ENCODE data around the gene HSDL1. TPM values are rescaled to one million over a fixed set of nuclear protein-coding genes. Genes with fewer than 3 reads are reported as not detected.
A peak's percentile ranks its signal among the peaks of the same experiment; 100 is the strongest.

HSDL1 gene
- total RNA-seq, 1 donor from 2014 or later: 81.7 TPM

- peaks cover 1% of the 10 kb centered on the region for H3K4me1 Mint-ChIP-seq (ENCODE audit: low read depth, unreplicated experiment)
- H3K27ac Mint-ChIP-seq (ENCODE audit: unreplicated experiment): no peak overlapping the region
- H3K36me3 Mint-ChIP-seq (ENCODE audit: unreplicated experiment): no peaks in the 10 kb centered on the region
- TF ChIP-seq CTCF (IDR thresholded peaks at IDR 0.05; ENCODE audit: partially characterized antibody, unreplicated experiment): no peak
- no peak for DNase-seq
- H3K4me3 Mint-ChIP-seq (ENCODE audit: unreplicated experiment): no peak overlapping the region
- peaks cover 3% of the 10 kb centered on the region for H3K9me3 Mint-ChIP-seq (ENCODE audit: unreplicated experiment)
- peaks cover 2% of the 10 kb centered on the region for H3K27me3 Mint-ChIP-seq (ENCODE audit: unreplicated experiment)
These were observed 32.7 kb upstream of the HSDL1 start for GRCh38 chr16:84177741-84178073.

GRCh38 chr16:84176192-84177053 lies 31.4 kb upstream of the HSDL1 start:
- TF ChIP-seq CTCF (IDR thresholded peaks at IDR 0.05; ENCODE audit: partially characterized antibody, unreplicated experiment): no peak

GRCh38 chr16:84175350-84176081 lies 30.5 kb upstream of the HSDL1 start:
- peak; percentile 72 for TF ChIP-seq CTCF (IDR thresholded peaks at IDR 0.05; ENCODE audit: partially characterized antibody, unreplicated experiment)
- Mint-ChIP-seq H3K9me3 (ENCODE audit: unreplicated experiment) (peaks cover 1% of the 10 kb centered on the region), H3K27ac (ENCODE audit: unreplicated experiment) (no peak overlapping the region), H3K4me3 (ENCODE audit: unreplicated experiment) (no peak overlapping the region), H3K4me1 (ENCODE audit: low read depth, unreplicated experiment) (peaks cover 1% of the 10 kb centered on the region), H3K36me3 (ENCODE audit: unreplicated experiment) (no peaks in the 10 kb centered on the region), H3K27me3 (ENCODE audit: unreplicated experiment) (peaks cover 3% of the 10 kb centered on the region)
- peak; percentile 66 for DNase-seq

More at GRCh38 chr16:84176192-84177053, 31.4 kb upstream of the HSDL1 start:
- Mint-ChIP-seq H3K27me3 (ENCODE audit: unreplicated experiment) (peaks cover 2% of the 10 kb centered on the region), H3K9me3 (ENCODE audit: unreplicated experiment) (peaks cover 1% of the 10 kb centered on the region), H3K4me1 (ENCODE audit: low read depth, unreplicated experiment) (peaks cover 1% of the 10 kb centered on the region), H3K36me3 (ENCODE audit: unreplicated experiment) (no peaks in the 10 kb centered on the region), H3K27ac (ENCODE audit: unreplicated experiment) (no peak overlapping the region), H3K4me3 (ENCODE audit: unreplicated experiment) (no peak overlapping the region)
- DNase-seq: no peak

- no peak for DNase-seq
- H3K27me3 Mint-ChIP-seq (ENCODE audit: unreplicated experiment): peaks cover 5% of the 10 kb centered on the region
- H3K27ac Mint-ChIP-seq (ENCODE audit: unreplicated experiment): no peak overlapping the region
- H3K36me3 Mint-ChIP-seq (ENCODE audit: unreplicated experiment): peaks cover 5% of the 10 kb centered on the region
- no peak for TF ChIP-seq CTCF (IDR thresholded peaks at IDR 0.05; ENCODE audit: partially characterized antibody, unreplicated experiment)
- H3K4me1 Mint-ChIP-seq (ENCODE audit: low read depth, unreplicated experiment): peaks cover 1% of the 10 kb centered on the region
- H3K4me3 Mint-ChIP-seq (ENCODE audit: unreplicated experiment): no peak overlapping the region
- H3K9me3 Mint-ChIP-seq (ENCODE audit: unreplicated experiment): peaks cover 1% of the 10 kb centered on the region
These were observed 29.4 kb upstream of the HSDL1 start for GRCh38 chr16:84174396-84174795.

Data from glutamatergic neuron (in vitro differentiated cells).